Forelimb muscle (tissue), 1 donor: ENCODE measurements around the gene TAC3. TPM values are rescaled to one million over a fixed set of nuclear protein-coding genes. Genes with fewer than 3 reads are reported as not detected.
"Not testable (repeated sequence)": the region's sequence is repeated elsewhere in the genome, so short reads cannot be mapped to it uniquely, and the experiment has no call there.

Experiments used
- DNase-seq: peaks from one replicate; pipeline ENCODE4 v3.0.0-alpha.2; 2013; ENCODE audit warnings: low read depth
- polyA plus RNA-seq: library from polyadenylated mRNA; unstranded; fragments of 120-200 nt; gene quantifications from one replicate; pipeline ENCODE4 v1.2.1, GENCODE V29; 2013; ENCODE audit not compliant: insufficient read length

TAC3 gene
- polyA plus RNA-seq, 1 donor = not detected

DNA sequence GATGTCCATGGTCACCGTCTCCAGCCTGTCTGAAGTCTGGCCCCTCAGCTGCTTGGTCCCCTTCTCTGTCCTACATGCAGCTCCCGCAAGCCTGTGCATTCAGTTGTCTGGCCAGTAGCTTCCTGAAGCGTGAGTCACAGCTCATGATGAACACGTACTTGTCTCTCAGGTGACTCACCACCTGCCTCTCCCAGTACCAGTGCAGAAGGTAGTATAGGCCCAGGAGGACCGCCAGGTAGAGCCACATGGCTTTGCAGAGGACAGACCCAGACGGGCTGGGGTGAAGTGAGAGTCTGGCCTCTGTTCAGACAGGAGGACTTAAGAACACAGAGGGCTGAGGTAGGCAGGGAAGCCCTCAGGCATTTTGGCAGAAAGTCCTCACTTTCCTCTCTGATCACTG is 30.6 kb downstream of the TAC3 start:
- DNase-seq = not testable (repeated sequence)

DNA sequence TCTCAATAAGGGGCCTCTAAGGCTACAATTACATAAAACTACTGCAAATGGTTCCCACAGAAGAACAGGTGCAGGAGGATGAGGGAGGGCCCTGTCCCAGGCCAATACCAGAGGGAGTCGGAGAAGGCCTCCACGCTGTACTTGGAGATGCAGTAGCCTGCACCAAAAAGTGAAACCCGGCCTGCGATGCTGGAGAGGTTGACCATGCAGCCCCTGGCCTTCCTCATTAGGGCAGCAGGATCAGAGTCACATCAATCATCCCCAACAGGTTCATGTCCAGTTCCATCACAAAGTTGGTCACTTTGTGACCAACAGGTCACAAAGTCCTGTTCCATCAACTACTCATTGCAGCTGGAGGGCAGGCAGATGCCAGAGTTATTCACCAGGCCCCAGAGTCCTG is 32.9 kb downstream of the TAC3 start:
- no peak for DNase-seq

DNA sequence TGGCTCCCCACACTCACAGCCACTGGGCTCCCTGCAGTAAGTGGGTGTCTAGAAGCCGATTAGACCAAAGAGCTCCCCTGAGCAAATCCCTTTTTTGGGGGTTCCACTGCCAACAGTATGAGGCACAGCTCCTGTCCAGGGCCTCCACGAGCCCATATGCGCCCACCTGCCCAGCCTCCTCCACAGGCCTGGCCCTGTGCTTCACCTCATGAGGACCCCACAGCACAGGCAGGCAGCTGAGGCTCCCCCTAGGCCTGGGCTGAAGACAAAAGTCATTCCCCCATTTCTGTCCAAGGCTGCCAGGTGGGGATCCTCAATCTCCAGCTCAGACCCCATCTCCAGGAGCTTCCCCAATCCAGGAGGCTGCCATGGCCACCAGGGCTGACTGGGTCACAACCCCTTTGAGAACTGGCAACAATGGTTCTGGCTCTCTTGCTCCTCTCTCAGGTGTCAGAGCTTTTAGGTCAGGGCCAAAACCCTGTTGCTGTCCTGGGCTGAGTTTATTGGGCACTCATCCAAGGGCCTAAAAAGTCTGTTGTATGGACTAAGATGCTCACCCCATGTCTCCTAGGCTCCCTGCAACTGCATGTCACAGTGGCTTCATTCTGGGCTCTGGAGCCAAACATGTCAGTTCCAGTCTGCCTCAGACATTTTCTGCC is 33.6 kb downstream of the TAC3 start:
- not testable (repeated sequence) for DNase-seq

DNA sequence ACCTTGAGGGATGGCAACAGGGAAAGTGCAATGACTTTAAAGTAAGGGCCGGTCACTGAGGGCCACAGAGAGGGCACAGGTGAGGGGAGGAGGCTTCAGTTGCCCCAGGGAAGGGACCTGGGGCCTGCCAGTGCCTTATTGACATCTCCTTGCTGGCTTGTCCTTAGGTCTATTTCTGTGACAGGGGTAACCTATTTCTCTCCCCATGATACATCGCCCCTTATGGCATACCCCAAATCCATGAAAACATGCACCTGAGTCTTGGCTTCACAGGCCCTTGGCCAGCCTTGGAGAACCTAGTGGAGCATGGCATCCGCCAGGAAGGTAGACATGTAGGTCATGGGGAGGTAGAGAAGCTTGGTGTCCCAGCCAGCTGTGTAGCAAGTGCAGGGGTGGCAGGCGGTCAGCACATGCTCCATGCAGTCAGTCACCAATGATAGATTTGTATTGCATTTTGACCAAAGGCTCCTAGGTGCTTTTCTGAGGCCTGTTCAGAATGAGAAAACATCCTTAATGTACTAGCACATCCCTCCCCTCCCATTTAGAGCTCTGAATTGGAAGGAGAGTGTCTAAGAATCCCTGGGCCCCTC is 35.3 kb downstream of the TAC3 start:
- DNase-seq = no peak

DNA sequence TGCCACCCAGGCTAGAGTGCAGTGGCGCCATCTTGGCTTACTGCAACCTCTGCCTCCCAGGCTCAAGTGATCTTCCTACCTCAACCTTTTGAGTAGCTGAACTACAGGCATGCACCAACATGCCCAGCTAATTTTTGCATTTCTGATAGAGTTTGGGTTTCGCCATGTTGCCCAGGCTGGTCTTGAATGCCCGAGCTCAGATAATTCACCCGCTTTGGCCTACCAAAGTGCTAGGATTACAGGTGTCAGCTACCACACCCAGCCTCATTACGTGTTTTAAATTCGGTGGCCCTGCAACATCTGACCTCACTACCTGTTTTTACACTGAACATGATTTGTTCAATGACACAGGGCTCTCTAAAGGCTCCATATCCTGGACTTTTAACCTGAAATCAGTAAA is 36.1 kb downstream of the TAC3 start:
- DNase-seq = no peak

DNA sequence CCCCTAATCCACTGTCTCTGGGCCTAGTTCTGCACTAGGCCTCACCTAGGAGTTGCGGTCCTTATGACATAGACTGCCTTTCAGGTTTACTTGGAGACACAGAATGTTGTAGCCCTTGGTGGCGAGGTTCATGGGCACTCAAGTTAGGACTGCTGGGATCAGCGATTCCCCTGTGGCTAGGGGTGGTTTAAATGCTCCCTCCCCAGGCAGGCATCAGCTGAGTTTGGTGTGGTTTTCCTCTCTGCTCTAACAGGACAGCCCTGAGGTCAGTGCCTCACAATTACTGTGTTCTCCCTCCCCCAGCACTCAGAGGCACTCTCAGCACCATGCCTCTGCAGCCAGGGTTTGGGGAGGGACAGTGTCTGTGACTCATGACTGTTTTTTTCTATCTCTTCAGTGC is 36.7 kb downstream of the TAC3 start:
- DNase-seq = no peak

DNA sequence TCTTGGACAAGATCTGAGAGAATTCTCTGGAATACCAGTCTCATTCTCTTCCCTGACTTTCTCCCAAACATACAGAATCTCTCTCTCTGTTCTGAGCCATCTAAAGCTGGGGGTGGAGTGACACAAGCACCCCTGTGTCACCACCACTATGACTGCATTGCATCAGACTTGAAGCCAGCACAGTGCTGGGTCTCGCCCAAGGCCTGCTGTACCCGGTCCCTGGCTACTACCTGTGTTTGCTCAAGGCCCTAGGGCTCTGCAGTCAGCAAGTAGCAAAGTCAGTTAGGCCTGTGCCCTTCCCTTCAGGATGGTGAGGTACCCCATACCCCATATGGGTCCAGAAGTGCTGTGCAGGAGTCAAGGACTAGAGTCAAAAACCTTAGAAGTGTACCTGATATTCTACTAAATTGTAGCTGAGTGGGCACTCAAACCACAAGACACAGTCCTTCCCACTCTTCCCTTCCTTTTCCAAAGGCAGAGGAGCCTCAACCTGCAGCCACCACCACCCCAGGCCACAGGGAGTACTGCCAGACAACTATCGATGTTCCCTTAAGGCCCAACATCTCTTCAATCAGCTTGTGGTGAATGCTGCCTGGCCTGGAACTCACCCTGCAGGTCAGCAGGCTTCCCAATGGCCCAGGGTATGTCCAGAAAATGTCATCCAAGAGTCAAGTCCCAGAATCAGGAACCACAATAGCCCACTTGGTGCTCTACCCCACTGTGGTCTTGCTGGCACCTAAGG is 37.8 kb downstream of the TAC3 start:
- no peak for DNase-seq

DNA sequence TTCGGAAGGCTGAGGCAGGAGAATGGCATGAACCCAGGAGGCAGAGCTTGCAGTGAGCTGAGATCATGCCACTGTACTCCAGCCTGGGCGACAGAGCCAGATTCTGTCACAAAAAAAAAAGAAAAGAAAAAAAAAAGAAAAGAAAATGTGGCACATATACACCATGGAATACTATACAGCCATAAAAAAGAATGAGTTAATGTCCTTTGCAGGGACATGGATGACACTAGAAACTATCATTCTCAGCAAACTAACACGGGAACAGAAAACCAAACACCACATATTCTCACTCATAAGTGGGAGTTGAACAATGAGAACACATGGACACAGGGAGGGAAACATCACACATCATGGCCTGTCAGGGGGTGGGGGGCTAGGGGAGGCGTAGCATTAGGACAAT is 39.0 kb downstream of the TAC3 start:
- DNase-seq = not testable (repeated sequence)

DNA sequence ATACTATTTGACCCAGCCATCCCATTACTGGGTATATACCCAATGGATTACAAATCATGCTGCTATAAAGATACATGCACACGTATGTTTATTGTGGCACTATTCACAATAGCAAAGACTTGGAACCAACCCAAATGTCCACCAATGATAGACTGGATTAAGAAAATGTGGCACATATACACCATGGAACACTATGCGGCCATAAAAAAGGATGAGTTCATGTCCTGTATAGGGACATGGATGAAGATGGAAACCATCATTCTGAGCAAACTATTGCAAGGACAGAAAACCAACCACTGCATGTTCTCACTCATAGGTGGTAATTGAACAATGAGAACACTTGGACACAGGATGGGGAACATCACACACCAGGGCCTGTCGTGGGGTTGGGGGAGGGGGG is 42.1 kb downstream of the TAC3 start:
- DNase-seq = not testable (repeated sequence)

DNA sequence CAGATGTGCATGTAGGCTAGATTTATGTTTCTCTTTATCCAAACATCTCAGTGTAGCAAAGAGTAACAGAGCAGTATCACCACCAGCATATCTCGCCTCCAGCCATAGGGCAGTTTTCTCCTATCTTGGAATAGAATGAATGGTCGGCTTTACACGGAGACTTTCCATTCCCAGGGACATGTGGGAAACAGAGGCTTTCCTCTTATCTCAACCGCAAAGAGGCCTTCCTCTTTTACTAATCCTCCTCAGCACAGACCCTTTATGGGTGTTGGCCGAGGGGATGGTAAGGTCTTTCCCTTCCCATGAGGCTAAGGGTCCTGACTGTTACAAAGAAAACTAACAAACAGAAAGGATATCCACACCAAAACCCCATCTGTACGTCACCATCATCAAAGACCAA is 47.4 kb downstream of the TAC3 start:
- not testable (repeated sequence) for DNase-seq

DNA sequence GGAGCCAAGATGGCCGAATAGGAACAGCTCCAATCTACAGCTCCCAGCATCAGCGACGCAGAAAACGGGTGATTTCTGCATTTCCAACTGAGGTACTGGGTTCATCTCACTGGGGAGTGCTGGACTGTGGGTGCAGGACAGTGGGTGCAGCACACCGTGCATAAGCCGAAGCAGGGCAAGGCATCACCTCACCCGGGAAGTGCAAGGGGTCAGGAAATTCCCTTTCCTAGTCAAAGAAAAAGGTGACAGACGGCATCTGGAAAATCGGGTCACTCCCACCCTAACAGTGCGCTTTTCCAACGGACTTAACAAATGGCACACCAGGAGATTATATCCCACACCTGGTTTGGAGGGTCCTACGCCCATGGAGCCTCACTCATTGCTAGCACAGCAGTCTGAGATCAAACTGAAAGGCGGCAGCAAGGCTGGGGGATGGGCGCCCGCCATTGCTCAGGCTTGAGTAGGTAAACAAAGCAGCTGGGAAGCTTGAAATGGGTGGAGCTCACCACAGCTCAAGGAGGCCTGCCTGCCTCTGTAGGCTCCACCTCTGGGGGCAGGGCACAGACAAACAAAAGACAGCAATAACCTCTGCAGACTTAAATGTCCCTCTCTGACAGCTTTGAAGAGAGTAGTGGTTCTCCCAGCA is 50.2 kb downstream of the TAC3 start:
- not testable (repeated sequence) for DNase-seq

DNA sequence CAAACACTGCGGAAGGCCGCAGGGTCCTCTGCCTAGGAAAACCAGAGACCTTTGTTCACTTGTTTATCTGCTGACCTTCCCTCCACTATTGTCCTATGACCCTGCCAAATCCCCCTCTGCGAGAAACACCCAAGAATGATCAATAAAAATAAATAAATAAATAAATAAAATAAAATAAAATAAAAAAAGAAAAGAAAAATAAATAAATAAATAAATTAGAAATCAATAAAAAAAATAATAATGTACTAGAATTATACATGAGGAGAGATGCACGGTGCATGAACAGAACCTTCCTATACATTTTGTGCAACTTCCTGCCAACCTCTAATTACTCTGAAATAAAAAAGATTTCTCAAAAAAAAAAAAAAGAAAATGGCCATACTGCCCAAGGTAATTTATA is 51.2 kb downstream of the TAC3 start:
- not testable (repeated sequence) for DNase-seq

DNA sequence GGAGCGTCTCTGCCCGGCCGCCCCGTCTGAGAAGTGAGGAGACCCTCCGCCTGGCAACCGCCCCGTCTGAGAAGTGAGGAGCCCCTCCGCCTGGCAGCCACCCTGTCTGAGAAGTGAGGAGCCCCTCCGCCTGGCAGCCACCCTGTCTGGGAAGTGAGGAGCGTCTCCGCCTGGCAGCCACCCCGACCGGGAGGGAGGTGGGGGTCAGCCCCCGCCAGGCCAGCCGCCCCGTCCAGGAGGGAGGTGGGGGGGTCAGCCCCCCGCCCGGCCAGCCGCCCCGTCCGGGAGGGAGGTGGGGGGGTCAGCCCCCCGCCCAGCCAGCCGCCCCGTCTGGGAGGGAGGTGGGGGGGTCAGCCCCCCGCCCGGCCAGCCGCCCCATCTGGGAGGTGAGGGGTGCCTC is 52.8 kb downstream of the TAC3 start:
- DNase-seq = not testable (repeated sequence)

DNA sequence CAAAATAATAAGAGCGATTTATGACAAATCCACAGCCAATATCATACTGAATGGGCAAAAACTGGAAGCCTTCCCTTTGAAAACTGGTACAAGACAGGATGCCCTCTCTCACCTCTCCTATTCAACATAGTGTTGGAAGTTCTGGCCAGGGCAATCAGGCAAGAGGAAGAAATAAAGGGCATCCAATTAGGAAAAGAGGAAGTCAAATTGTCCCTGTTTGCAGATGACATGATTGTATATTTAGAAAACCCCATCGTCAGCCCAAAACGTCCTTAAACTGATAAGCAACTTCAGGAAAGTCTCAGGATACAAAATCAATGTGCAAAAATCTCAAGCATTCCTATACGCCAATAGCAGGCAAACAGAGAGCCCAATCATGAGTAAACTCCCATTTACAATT is 54.1 kb downstream of the TAC3 start:
- DNase-seq = not testable (repeated sequence)

Other genes with a start within 250 kb of the TAC3 start
- gene SDR9C7, start 82.1 kb downstream of the TAC3 start, polyA plus RNA-seq = 0.46 TPM
- 0.40 TPM for gene RDH16, start 58.9 kb downstream of the TAC3 start, polyA plus RNA-seq
- gene ZBTB39, start 10.0 kb downstream of the TAC3 start, polyA plus RNA-seq = 4.8 TPM
- 0.23 TPM for gene MYO1A, start 33.6 kb upstream of the TAC3 start, polyA plus RNA-seq
- gene NEMP1, start 62.3 kb upstream of the TAC3 start, polyA plus RNA-seq = 17.3 TPM
- gene NAB2, start 72.6 kb upstream of the TAC3 start, polyA plus RNA-seq = 30.1 TPM
- 32.2 TPM for gene STAT6, start 94.8 kb upstream of the TAC3 start, polyA plus RNA-seq
- 95.2 TPM for gene LRP1, start 112.0 kb upstream of the TAC3 start, polyA plus RNA-seq
- 0.77 TPM for gene LRP1-AS, start 131.1 kb upstream of the TAC3 start, polyA plus RNA-seq
- 2.8 TPM for gene NXPH4, start 200.3 kb upstream of the TAC3 start, polyA plus RNA-seq
- gene SHMT2, start 213.2 kb upstream of the TAC3 start, polyA plus RNA-seq = 64.4 TPM
- gene STAC3, start 234.7 kb upstream of the TAC3 start, polyA plus RNA-seq = 488 TPM